ENCODE results near the gene RIPK4.

DNA sequence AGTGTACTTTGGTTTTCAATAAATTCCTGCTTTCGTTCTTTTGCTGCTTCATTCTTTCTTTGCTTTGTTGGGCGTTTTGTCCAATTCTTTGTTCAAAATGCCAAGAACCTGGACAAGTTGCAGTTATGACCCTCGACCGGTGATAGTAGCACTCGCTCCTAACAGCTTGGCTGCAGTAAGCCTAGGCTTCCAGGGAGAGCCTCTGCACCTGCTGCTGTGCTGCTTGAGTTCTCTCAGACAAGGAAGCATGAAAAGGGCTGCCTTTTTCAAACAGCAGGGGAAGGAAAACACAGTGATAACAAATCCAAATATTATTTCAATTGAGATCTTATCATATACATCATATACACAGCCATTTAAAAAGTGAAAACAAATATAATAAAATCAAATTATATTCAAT is 12.8 kb upstream of the RIPK4 start:
- no peak for TF ChIP-seq NR3C1 (CRISPR knock-in tag; conservative IDR thresholded peaks at IDR 0.05; ENCODE audit: low read depth)
- TF ChIP-seq, protein P1, sequence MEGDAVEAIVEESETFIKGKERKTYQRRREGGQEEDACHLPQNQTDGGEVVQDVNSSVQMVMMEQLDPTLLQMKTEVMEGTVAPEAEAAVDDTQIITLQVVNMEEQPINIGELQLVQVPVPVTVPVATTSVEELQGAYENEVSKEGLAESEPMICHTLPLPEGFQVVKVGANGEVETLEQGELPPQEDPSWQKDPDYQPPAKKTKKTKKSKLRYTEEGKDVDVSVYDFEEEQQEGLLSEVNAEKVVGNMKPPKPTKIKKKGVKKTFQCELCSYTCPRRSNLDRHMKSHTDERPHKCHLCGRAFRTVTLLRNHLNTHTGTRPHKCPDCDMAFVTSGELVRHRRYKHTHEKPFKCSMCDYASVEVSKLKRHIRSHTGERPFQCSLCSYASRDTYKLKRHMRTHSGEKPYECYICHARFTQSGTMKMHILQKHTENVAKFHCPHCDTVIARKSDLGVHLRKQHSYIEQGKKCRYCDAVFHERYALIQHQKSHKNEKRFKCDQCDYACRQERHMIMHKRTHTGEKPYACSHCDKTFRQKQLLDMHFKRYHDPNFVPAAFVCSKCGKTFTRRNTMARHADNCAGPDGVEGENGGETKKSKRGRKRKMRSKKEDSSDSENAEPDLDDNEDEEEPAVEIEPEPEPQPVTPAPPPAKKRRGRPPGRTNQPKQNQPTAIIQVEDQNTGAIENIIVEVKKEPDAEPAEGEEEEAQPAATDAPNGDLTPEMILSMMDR (IDR thresholded peaks at IDR 0.05), result no peak
- TF ChIP-seq ZNF396 (CRISPR knock-in tag; IDR thresholded peaks at IDR 0.05; ENCODE audit: borderline replicate concordance), result no peak
